NCI-H524 treated with DMSO at 0.1 percent for 48 hours (cell line): ENCODE data around the gene GABRB1.
A peak's percentile ranks its signal among the peaks of the same experiment; 100 is the strongest.

Experiments used
- DNase-seq: peaks from one replicate; lab custom pipeline; 2025; lab: John Stamatoyannopoulos, UW

The GABRB1 gene

GRCh38 chr4:47118192-47118929 is 87.0 kb downstream of the GABRB1 start:
- DNase-seq: no peak

GRCh38 chr4:47120783-47121182 is 89.4 kb downstream of the GABRB1 start:
- no peak for DNase-seq

- peak; percentile 44 for DNase-seq
Measured at GRCh38 chr4:47122592-47123291, 91.4 kb downstream of the GABRB1 start.

DNA sequence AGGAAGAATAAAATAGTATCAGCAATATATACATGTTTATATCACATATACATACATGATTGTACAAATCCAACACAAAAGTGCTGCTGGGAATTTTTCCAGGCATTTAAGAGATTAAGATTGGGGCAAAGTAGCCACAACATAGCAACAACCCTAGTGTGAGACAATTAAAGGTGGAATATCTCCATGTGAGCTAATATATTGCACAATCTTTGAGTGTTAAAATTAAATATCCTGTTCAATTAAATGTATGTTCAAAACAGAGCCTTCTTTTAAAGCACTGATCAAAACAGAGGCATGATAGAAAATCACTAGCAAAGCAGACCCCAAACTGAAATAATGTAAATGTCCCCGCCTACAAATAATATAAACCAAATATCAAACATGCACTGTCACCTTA is 97.6 kb downstream of the GABRB1 start:
- DNase-seq: no peak

- DNase-seq: no peak
Measured at GRCh38 chr4:47135210-47135609, 103.8 kb downstream of the GABRB1 start.

DNA sequence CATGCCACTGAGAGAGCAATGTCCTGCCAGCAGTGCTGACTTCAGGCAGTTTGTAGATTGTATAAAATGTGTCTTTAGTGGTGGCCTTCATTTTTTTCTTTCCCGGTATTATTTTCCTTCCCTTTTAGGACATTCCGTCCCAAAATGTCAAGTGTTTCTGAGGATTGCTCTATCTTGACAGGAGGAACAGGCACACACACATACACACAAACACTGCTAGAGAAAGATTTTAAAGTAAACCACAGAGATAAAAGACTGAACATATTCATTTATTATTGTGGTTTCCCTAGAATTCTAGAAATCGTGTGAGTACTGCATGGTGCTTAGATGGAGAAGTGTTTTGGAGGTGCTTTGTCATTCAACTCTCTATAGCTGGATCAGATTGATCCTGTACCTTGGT is 111.9 kb downstream of the GABRB1 start:
- DNase-seq: no peak

DNA sequence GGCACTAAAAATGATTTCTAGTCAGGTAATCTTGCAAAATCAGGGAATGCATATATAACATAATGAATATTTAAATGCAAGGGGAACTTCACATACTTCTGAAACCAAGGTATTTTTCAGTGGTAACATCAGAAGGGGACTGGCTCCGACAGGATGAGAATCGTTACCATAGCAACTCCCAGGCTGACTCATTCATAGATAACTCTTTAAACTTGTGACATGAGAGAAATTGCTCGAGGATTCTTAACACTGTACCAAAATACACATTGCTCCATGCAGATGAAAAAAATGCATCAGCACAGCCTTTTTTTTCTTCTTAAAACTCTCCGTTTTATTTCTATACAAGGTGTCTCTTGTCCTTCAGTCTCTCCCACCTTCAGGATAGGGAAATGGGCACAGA is 114.3 kb downstream of the GABRB1 start:
- DNase-seq: no peak

DNA sequence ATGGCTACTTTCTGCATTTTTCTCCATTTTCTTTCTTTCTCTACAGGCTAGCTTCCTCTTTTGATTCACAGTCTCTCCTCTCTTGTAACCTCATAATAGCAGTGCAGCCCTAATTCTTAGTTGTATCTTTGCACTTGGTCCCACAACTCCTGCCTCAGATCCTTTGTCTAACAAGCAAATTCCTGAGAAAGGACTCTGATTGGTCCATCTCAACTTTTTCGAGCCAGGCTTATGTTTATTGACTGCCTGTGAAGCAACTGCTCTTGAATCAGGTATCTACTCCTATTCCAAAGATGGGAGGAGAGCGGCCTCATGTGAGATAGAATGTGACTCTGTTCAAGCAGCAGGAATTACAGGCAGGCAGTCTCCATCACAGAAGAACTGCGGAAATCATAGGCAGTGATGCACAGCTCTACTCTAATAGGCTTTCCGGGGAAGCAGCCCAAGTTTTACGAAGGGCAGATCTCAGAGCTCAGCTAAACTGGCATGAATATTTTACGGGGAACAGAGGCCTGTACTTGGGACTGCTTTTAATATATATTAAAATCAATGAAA is 123.5 kb downstream of the GABRB1 start:
- DNase-seq: no peak

- DNase-seq: no peak
Measured at GRCh38 chr4:47155919-47156318, 124.6 kb downstream of the GABRB1 start.

DNA sequence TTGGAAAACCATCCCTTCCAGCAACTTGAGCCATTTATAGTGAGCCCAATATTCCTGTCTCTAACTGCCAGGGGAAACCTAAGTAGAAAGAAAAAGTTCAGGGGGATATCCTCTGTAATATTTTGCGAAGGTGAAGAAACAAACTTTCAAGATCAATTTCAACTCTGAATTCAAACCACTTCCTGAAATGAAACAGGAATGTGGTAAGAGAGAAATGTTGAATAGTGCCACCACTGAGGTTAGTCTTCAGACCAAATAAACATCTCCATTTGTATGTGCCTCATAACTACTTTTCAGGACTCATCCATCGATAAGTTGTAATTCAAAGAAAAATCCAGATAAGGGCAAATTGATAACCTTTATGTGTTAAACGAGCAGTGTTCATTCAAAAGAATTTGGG is 128.7 kb downstream of the GABRB1 start:
- no peak for DNase-seq

DNA sequence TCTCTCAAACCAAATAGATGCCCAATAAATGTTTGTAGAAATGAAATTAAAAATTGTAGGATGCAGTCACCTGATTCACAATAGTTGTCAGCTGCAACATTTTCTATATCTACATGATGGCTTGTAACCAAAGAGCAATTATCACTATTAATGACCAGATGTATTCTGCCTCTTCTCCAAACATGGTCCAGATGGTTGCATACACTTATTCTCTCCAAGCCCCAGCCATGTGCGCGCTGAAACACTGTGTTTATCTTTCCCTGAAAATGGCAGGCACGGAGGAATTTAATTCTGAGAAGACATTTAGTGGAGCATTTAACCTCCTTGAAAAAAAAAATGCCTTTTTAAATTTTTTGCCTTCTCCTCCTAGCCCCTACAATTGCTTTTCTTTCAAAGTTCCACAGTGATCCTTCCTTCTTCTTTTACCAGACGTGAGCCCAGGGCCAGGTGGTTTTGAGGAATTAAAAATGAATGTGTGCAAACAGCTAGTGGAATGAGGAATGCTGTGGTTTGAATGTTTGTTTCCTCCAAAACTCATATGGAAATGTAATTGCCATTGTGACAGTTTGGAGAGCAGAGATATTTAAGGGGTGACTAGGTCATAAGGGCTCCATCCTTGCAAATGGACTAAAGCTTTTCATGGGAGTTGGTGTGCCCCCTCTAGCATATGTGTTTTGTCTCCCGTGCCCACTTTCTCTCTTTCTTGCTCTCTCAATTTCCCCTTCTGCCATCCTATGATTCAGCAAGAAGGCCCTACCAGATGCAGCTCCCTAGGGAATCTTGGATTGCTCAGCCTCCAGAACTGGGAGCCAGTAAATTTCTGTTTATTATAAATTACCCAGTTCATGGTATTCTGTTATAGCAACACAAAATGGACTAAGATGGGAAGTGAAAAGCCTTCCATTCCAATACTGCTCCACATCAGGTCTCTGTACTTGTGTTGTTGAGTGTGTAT is 136.0 kb downstream of the GABRB1 start:
- peak; percentile 72 for DNase-seq

DNA sequence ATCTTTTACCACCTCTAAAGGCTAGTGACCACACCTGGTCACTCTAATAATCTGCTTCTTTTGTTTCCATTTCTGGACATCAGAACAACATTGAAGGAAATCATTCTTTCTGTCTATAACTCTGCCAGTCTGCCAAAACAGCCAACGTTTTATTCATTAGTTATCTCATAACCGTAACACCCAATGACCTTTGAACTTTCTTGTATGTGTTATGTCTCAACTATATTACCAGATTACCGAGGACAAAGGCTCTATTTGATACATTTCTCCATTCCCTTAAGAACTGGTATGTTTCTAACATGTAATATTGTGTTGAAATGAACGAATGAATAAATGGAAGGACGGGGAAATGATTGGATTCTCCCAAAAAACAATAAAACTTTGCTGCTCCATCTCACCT is 152.7 kb downstream of the GABRB1 start:
- no peak for DNase-seq

- DNase-seq: no peak
Measured at GRCh38 chr4:47185761-47186160, 154.4 kb downstream of the GABRB1 start.

DNA sequence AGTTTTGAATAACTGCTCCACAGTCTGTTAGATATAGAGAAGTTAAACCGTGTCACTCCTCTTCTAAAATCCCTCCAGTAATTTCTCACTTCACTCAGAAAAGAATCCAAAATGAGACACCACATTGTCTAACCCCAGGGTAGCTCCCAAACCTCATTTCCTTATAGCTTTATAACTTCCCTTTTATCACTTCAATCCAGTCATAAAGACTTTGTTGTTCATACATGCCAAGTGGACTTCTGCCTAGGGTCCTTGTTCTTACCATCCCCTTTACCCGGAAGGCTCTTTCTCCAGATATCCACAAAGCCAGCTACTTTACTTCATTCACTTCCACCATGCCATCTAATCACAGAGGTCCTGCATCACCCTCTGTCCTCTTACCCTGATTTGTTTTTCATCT is 156.2 kb downstream of the GABRB1 start:
- DNase-seq: no peak

DNA sequence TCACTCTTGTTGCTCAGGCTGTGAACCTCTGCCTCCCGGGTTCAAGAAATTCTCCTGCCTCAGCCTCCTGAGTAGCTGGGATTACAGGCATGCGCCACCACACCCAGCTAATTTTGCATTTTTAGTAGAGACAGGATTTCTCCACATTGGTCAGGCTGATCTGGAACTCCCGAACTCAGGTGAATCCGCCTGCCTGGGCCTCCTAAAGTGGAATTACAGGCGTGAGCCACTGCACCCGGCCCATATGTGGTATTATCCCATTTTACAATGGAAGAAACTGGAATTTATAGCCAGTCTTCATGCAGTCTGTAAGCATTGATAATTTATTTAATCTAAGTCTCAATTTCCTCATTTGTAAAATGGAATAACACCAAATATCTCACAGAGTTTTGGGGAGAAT is 161.8 kb downstream of the GABRB1 start:
- no peak for DNase-seq

DNA sequence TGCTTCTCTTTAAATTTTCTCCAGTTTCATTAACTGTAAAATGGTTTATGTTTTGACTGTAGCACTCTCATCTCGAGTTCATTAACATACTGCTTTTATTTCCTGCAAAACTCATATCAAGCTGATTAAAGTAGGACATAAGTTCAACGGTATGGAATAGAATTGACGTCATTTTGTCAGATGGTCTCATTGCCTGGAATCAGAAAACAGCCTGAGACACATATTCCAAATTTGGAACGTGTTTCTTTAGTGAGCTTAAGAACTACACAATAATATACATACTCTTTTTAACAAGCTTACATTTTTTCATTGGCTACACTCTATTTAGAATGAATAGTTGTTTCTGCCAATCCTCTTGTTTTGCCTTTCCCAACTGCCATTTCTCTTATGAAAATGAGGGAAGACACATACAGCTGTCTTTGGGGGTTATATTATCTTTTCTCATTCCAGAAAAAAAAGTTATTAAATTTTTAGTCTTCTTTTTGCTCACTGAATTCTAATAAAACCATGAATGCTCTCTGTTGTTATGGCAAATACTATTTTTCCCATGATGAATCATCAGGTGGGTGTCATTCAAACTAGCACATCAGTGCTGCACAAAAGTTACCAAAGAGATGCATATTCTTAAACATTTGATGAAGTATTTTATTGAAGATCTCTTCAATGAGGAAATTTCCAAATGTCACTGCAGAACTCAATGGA is 162.8 kb downstream of the GABRB1 start:
- no peak for DNase-seq

GRCh38 chr4:47195706-47196105 is 164.3 kb downstream of the GABRB1 start:
- DNase-seq: no peak

DNA sequence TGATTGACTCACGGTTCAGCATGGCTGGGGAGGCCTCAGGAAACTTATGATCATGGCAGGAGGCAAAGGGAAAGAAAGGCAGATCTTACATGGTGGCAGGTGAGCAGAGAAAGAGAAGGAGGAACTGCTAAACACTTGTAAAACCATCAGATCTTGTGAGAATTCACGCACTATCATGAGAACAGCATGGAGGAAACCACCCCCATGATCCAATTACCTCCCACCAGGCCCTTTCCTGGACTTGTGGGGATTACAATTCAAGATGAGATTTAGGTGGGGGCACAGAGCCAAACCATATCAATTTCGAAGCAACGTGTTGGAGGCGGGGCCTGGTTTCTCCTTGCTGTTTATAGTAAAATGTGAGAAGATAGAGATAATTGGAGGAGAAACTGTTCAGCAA is 167.4 kb downstream of the GABRB1 start:
- DNase-seq: peak; percentile 52

DNA sequence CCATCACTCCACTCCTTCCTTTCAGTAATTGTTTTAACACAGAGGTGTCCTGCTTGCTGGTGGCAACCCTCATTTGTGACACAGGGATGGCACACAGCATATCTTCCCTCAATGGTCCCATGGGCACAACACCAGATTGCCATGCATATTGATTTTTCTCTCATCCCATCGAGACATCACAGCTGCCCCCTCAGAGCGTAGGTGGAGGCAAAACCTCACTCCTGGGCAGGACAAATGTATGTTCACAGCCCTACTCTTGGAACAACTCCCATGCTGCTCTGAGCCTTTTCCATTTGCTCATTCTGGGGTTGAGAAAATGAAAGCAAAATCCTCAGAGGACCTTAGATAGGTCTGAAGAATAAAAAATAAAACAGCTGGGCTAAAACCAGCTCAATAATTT is 172.2 kb downstream of the GABRB1 start:
- DNase-seq: no peak

- DNase-seq: no peak
Measured at GRCh38 chr4:47207555-47207954, 176.2 kb downstream of the GABRB1 start.

GRCh38 chr4:47209833-47210232 is 178.5 kb downstream of the GABRB1 start:
- DNase-seq: no peak

DNA sequence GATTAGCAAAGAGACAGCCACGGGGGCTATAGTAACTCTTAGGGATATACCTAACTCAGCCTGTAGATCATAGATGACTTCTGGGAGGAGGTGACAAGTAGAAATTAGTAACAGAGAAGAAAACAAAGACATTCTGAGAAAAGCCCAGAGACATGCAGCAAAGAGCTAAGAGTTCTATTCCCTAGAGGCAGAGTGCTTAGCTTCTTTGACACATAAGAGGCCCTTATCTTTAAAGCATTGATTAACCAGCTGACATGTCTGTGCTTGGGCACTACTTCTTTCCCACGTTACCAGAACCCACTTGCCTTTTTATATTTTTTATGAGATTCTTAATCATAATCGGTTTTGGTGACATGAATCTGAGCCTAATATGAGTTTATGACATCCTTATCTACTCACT is 179.5 kb downstream of the GABRB1 start:
- DNase-seq: peak; percentile 75
